ENCODE measurements around the gene TLL1. TPM values are rescaled to one million over a fixed set of nuclear protein-coding genes. Genes with fewer than 3 reads are reported as not detected.

Gene TLL1
- total and polyA plus RNA-seq, 3 donors from 2014 or later, result 0.71 to 1.1 (median 0.94) TPM

- no peak for DNase-seq
- 73 to 79% methylated on average over 2 of the region's 2 CpGs for WGBS, 2 donors
- Histone ChIP-seq H3K36me3 (ENCODE audit: low read depth, missing control alignments) (no peaks in the 10 kb centered on the region), H3K9me3 (no peaks in the 10 kb centered on the region), H3K27ac (no peak overlapping the region), H3K4me3 (no peak overlapping the region), H3K4me1 (no peaks in the 10 kb centered on the region), H3K27me3 (no peaks in the 10 kb centered on the region)
- TF ChIP-seq CTCF (IDR thresholded peaks at IDR 0.05), result no peak
- TF ChIP-seq POLR2A (IDR thresholded peaks at IDR 0.05), result no peak
- intact Hi-C loops (cut with DNase I; ENCODE audit: low total_unique reads), result no loop called here
These were observed 139.3 kb downstream of the TLL1 start for GRCh38 chr4:166012129-166013030.

- H3K27me3 ChIP-seq, result no peaks in the 10 kb centered on the region
- intact Hi-C loops (cut with DNase I; ENCODE audit: low total_unique reads), result no loop called here
- WGBS, 2 donors, result 94 to 95% methylated on average over 6 of the region's 6 CpGs
- no peaks in the 10 kb centered on the region for H3K36me3 ChIP-seq (ENCODE audit: low read depth, missing control alignments)
- H3K4me3 ChIP-seq, result no peak overlapping the region
- no peaks in the 10 kb centered on the region for H3K4me1 ChIP-seq
- no peak for TF ChIP-seq POLR2A (IDR thresholded peaks at IDR 0.05)
- no peak for TF ChIP-seq CTCF (IDR thresholded peaks at IDR 0.05)
- no peak for DNase-seq
- H3K9me3 ChIP-seq, result no peaks in the 10 kb centered on the region
- no peak overlapping the region for H3K27ac ChIP-seq
These were observed 141.4 kb downstream of the TLL1 start for GRCh38 chr4:166014411-166014810.

- no peaks in the 10 kb centered on the region for H3K27me3 ChIP-seq
- H3K9me3 ChIP-seq, result no peaks in the 10 kb centered on the region
- WGBS, 2 donors, result 94 to 100% methylated on average over 1 of the region's 1 CpG
- H3K4me1 ChIP-seq, result no peaks in the 10 kb centered on the region
- no peak overlapping the region for H3K4me3 ChIP-seq
- intact Hi-C loops (cut with DNase I; ENCODE audit: low total_unique reads), result no loop called here
- DNase-seq, result no peak
- no peaks in the 10 kb centered on the region for H3K36me3 ChIP-seq (ENCODE audit: low read depth, missing control alignments)
- TF ChIP-seq POLR2A (IDR thresholded peaks at IDR 0.05), result no peak
- no peak for TF ChIP-seq CTCF (IDR thresholded peaks at IDR 0.05)
- no peak overlapping the region for H3K27ac ChIP-seq
These were observed 144.8 kb downstream of the TLL1 start for GRCh38 chr4:166017804-166018203.

- no peak overlapping the region for H3K27ac ChIP-seq
- no peaks in the 10 kb centered on the region for H3K9me3 ChIP-seq
- TF ChIP-seq POLR2A (IDR thresholded peaks at IDR 0.05), result no peak
- TF ChIP-seq CTCF (IDR thresholded peaks at IDR 0.05), result no peak
- H3K27me3 ChIP-seq, result no peaks in the 10 kb centered on the region
- no peak for DNase-seq
- H3K4me1 ChIP-seq, result no peaks in the 10 kb centered on the region
- 85 to 87% methylated on average over 2 of the region's 2 CpGs for WGBS, 2 donors
- no peak overlapping the region for H3K4me3 ChIP-seq
- intact Hi-C loops (cut with DNase I; ENCODE audit: low total_unique reads), result no loop called here
- no peaks in the 10 kb centered on the region for H3K36me3 ChIP-seq (ENCODE audit: low read depth, missing control alignments)
These were observed 146.6 kb downstream of the TLL1 start for GRCh38 chr4:166019441-166020220.
